Measurements from ENCODE around the gene GSTO2. TPM values are rescaled to one million over a fixed set of nuclear protein-coding genes. Genes with fewer than 3 reads are reported as not detected.

GSTO2 gene
- total and polyA plus RNA-seq, 2 experiments from 2014 or later, result 30.7 to 49.8 TPM

- TF ChIP-seq CREB1 (CRISPR knock-in tag; IDR thresholded peaks at IDR 0.05; ENCODE audit: low read depth) (no peak), EZH2phosphoT487 (IDR thresholded peaks at IDR 0.05; ENCODE audit: unreplicated experiment) (no peak), POLR2AphosphoS5 (IDR thresholded peaks at IDR 0.05; ENCODE audit: low read depth) (no peak; the same call in 1 of the 2 replicates), REST (IDR thresholded peaks at IDR 0.05; ENCODE audit: unreplicated experiment) (no peak), EZH2 (IDR thresholded peaks at IDR 0.05; ENCODE audit: low read depth, unreplicated experiment) (no peak), NANOG (IDR thresholded peaks at IDR 0.05; ENCODE audit: borderline replicate concordance) (no peak), ZNF331 (CRISPR knock-in tag; IDR thresholded peaks at IDR 0.05; ENCODE audit: low read depth) (no peak), ZNF114 (CRISPR knock-in tag; IDR thresholded peaks at IDR 0.05) (no peak)
- TF ChIP-seq, protein P1, sequence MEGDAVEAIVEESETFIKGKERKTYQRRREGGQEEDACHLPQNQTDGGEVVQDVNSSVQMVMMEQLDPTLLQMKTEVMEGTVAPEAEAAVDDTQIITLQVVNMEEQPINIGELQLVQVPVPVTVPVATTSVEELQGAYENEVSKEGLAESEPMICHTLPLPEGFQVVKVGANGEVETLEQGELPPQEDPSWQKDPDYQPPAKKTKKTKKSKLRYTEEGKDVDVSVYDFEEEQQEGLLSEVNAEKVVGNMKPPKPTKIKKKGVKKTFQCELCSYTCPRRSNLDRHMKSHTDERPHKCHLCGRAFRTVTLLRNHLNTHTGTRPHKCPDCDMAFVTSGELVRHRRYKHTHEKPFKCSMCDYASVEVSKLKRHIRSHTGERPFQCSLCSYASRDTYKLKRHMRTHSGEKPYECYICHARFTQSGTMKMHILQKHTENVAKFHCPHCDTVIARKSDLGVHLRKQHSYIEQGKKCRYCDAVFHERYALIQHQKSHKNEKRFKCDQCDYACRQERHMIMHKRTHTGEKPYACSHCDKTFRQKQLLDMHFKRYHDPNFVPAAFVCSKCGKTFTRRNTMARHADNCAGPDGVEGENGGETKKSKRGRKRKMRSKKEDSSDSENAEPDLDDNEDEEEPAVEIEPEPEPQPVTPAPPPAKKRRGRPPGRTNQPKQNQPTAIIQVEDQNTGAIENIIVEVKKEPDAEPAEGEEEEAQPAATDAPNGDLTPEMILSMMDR (conservative IDR thresholded peaks at IDR 0.05; ENCODE audit: low read depth in 2 of 2), result no peak
Measured at GRCh38 chr10:104327745-104328645, 59.0 kb downstream of the GSTO2 start (continued).

DNA sequence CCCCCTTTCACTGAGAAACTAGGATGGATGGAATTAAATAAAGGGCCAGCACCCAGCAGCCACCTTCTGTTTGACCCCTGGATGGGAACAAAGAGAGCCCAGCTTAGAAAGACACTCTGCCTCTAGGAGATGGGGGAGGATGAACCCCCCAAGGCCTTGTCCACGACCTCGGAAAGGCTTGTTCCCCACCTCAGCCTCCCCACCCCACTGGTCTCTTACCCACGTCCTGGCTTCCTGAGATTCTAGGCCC, 59.6 kb downstream of the GSTO2 start:
- H3K27me3 Mint-ChIP-seq (ENCODE audit: insufficient read depth, low read depth, poor library complexity), result peaks cover 9% of the 10 kb centered on the region
- TF ChIP-seq, protein P2, sequence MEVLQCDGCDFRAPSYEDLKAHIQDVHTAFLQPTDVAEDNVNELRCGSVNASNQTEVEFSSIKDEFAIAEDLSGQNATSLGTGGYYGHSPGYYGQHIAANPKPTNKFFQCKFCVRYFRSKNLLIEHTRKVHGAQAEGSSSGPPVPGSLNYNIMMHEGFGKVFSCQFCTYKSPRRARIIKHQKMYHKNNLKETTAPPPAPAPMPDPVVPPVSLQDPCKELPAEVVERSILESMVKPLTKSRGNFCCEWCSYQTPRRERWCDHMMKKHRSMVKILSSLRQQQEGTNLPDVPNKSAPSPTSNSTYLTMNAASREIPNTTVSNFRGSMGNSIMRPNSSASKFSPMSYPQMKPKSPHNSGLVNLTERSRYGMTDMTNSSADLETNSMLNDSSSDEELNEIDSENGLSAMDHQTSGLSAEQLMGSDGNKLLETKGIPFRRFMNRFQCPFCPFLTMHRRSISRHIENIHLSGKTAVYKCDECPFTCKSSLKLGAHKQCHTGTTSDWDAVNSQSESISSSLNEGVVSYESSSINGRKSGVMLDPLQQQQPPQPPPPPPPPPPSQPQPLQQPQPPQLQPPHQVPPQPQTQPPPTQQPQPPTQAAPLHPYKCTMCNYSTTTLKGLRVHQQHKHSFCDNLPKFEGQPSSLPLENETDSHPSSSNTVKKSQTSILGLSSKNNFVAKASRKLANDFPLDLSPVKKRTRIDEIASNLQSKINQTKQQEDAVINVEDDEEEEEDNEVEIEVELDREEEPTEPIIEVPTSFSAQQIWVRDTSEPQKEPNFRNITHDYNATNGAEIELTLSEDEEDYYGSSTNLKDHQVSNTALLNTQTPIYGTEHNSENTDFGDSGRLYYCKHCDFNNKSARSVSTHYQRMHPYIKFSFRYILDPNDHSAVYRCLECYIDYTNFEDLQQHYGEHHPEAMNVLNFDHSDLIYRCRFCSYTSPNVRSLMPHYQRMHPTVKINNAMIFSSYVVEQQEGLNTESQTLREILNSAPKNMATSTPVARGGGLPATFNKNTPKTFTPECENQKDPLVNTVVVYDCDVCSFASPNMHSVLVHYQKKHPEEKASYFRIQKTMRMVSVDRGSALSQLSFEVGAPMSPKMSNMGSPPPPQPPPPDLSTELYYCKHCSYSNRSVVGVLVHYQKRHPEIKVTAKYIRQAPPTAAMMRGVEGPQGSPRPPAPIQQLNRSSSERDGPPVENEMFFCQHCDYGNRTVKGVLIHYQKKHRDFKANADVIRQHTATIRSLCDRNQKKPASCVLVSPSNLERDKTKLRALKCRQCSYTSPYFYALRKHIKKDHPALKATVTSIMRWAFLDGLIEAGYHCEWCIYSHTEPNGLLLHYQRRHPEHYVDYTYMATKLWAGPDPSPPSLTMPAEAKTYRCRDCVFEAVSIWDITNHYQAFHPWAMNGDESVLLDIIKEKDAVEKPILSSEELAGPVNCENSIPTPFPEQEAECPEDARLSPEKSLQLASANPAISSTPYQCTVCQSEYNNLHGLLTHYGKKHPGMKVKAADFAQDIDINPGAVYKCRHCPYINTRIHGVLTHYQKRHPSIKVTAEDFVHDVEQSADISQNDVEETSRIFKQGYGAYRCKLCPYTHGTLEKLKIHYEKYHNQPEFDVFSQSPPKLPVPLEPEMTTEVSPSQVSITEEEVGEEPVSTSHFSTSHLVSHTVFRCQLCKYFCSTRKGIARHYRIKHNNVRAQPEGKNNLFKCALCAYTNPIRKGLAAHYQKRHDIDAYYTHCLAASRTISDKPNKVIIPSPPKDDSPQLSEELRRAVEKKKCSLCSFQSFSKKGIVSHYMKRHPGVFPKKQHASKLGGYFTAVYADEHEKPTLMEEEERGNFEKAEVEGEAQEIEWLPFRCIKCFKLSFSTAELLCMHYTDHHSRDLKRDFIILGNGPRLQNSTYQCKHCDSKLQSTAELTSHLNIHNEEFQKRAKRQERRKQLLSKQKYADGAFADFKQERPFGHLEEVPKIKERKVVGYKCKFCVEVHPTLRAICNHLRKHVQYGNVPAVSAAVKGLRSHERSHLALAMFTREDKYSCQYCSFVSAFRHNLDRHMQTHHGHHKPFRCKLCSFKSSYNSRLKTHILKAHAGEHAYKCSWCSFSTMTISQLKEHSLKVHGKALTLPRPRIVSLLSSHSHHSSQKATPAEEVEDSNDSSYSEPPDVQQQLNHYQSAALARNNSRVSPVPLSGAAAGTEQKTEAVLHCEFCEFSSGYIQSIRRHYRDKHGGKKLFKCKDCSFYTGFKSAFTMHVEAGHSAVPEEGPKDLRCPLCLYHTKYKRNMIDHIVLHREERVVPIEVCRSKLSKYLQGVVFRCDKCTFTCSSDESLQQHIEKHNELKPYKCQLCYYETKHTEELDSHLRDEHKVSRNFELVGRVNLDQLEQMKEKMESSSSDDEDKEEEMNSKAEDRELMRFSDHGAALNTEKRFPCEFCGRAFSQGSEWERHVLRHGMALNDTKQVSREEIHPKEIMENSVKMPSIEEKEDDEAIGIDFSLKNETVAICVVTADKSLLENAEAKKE (CRISPR knock-in tag; IDR thresholded peaks at IDR 0.05), result no peak

More for the DNA sequence above, 59.6 kb downstream of the GSTO2 start:
- H3F3A ChIP-seq (replicated peaks; ENCODE audit: low read depth), result peaks cover 7% of the 10 kb centered on the region
- Mint-ChIP-seq H3K27ac (peak overlapping the region; percentile 98), H3K4me1 (peaks cover 94% of the 10 kb centered on the region), H3K36me3 (ENCODE audit: low read depth) (peaks cover 23% of the 10 kb centered on the region), H3K9me3 (no peaks in the 10 kb centered on the region; the same call in 2 of the 3 replicates), H3K4me3 (peak overlapping the region; percentile 58)
- H3K4me2 ChIP-seq, result peak overlapping the region; percentile 61
- no peak for ATAC-seq
- peaks cover 71% of the 10 kb centered on the region for H3K4me1 ChIP-seq (ENCODE audit: insufficient read depth)
- no peaks in the 10 kb centered on the region for H3K36me3 ChIP-seq (ENCODE audit: insufficient read depth)
- no peaks in the 10 kb centered on the region for H3K27me3 ChIP-seq (ENCODE audit: insufficient read depth)
- H3K79me2 ChIP-seq (replicated peaks; ENCODE audit: insufficient read depth), result peaks cover 97% of the 10 kb centered on the region
- no peak for DNase-seq (ENCODE audit: low spot score)
- H4K20me1 ChIP-seq (replicated peaks; ENCODE audit: insufficient read depth), result no peaks in the 10 kb centered on the region; the same call in 1 of the 2 replicates
- H3K4me3 ChIP-seq, result peak overlapping the region; percentile 33; the same call in 1 of the 2 replicates
- H3K9me2 ChIP-seq (ENCODE audit: insufficient read depth), result 0 out of 2 replicates have a peak, but pooled peaks cover 2% of the 10 kb centered on the region
- no peak overlapping the region for H2AFZ ChIP-seq
- H3K27ac ChIP-seq (ENCODE audit: low read depth), result peak overlapping the region; percentile 92
